GM23248 (cell line): ENCODE data around the gene SERBP1. TPM values are rescaled to one million over a fixed set of nuclear protein-coding genes. Genes with fewer than 3 reads are reported as not detected.

Source experiments
- DNase-seq: peaks from one replicate; pipeline ENCODE4 v3.0.0-alpha.2; 2015
- H2AFZ ChIP-seq: fragments of 200-600 bp; sonication (generic); 2 replicates; pipeline ENCODE4 v1.6.1; 2016; ENCODE audit warnings: antibody characterized with exemption
- H3F3A ChIP-seq: fragments of 200-600 bp; sonication (generic); 2 replicates; pipeline ENCODE4 v1.6.1; 2016; ENCODE audit warnings: mild to moderate bottlenecking, antibody characterized with exemption, mixed run types; ENCODE audit not compliant: insufficient read depth
- H3K27ac ChIP-seq: fragments of 200-600 bp; sonication (generic); 2 replicates; pipeline ENCODE4 v1.5.1; 2016; ENCODE audit warnings: mild to moderate bottlenecking
- H3K27me3 ChIP-seq: fragments of 200-600 bp; sonication (generic); replicated peaks from 2 replicates; pipeline ENCODE4 v1.6.1; 2016; ENCODE audit warnings: mild to moderate bottlenecking; ENCODE audit not compliant: insufficient read depth
- H3K36me3 ChIP-seq: fragments of 200-600 bp; sonication (generic); 2 replicates; pipeline ENCODE4 v1.6.1; 2016; ENCODE audit warnings: low read depth, mild to moderate bottlenecking
- H3K4me1 ChIP-seq: fragments of 200-600 bp; sonication (generic); 2 replicates; pipeline ENCODE4 v1.6.1; 2016; ENCODE audit warnings: mild to moderate bottlenecking; ENCODE audit not compliant: insufficient read depth
- H3K4me2 ChIP-seq: fragments of 200-600 bp; sonication (generic); one replicate; pipeline ENCODE4 v1.6.1; 2016; ENCODE audit warnings: mild to moderate bottlenecking; ENCODE audit not compliant: unreplicated experiment
- H3K4me3 ChIP-seq: fragments of 200-600 bp; sonication (generic); 2 replicates; pipeline ENCODE4 v1.5.1; 2016; ENCODE audit warnings: mild to moderate bottlenecking
- H3K79me2 ChIP-seq: fragments of 200-600 bp; sonication (generic); 2 replicates; pipeline ENCODE4 v1.6.1; 2016; ENCODE audit warnings: mild to moderate bottlenecking; ENCODE audit not compliant: insufficient read depth
- H3K9ac ChIP-seq: fragments of 200-600 bp; sonication (generic); 2 replicates; pipeline ENCODE4 v1.6.1; 2016; ENCODE audit warnings: mild to moderate bottlenecking
- H3K9me2 ChIP-seq: fragments of 200-600 bp; sonication (generic); 2 replicates; pipeline ENCODE4 v1.6.1; 2016; ENCODE audit warnings: mixed run types, mild to moderate bottlenecking, moderate library complexity; ENCODE audit not compliant: insufficient read depth
- H3K9me3 ChIP-seq: fragments of 200-600 bp; sonication (generic); one replicate; pipeline ENCODE4 v1.6.1; 2017; ENCODE audit warnings: low read depth
- H4K20me1 ChIP-seq: fragments of 200-600 bp; sonication (generic); 2 replicates; pipeline ENCODE4 v1.6.0; 2016; ENCODE audit not compliant: insufficient read depth
- EZH2 ChIP-seq: fragments of 200-600 bp; sonication (generic); IDR thresholded peaks from 2 replicates; pipeline ENCODE4 v1.6.1; 2018; ENCODE audit warnings: antibody characterized with exemption, mild to moderate bottlenecking; ENCODE audit not compliant: insufficient read depth, poor library complexity, severe bottlenecking
- EZH2phosphoT487 ChIP-seq: fragments of 200-600 bp; sonication (generic); IDR thresholded peaks from 2 replicates; pipeline ENCODE4 v1.6.1; 2018; ENCODE audit warnings: antibody characterized with exemption, moderate library complexity, mild to moderate bottlenecking, low read depth; ENCODE audit not compliant: insufficient read depth
- WGBS, 2 experiments: methylation state at CpG; one replicate each; pipeline ENCODE4 v1.1.6; 2015 to 2017; ENCODE audit warnings: low lambda C conversion rate in 2 of 2, low coverage in 1 of 2; ENCODE audit errors: missing lambda C conversion rate in 2 of 2; 5-methylcytosine and 5-hydroxymethylcytosine counted together
- in situ Hi-C: fragments of 300-500 bp; cut with MboI; formaldehyde crosslinking; loops from 2 replicates; pipeline ENCODE4 v1.15.0; 2020
- polyA plus RNA-seq: library from polyadenylated mRNA; unstranded; fragments of >200 nt; fragmentation: Nextera tagmentation; extraction: Ambion mirVana; gene quantifications from 2 replicates; pipeline ENCODE4 v1.2.1, GENCODE V29; 2016
- total RNA-seq: library from RNA; depleted of rRNA; stranded (reverse); fragments of >200 nt; shearing (Covaris generic); gene quantifications from 2 replicates; pipeline ENCODE4 v1.2.3, GENCODE V29; 2014

The SERBP1 gene
- total and polyA plus RNA-seq, 2 experiments from 2014 or later: 156 to 204 TPM

DNA sequence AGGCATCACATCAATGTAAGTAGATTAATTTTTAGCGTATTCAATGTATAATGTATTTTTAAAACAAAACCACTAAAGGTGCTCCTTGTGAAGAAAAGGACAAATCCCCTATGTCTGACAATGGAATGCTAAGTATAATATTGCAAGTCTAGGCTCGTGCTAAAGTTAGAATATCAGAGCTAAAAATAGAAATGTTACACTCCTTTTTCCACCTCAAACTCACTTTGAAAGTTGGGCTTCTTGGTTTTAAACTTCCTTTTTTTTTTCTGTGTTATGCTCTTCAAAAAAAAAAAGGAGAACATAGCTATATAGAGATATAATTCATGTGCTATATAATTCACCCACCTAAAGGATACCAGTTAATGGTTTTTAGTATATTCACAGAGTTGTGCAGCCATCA is 3.6 kb upstream of the SERBP1 start:
- no peak overlapping the region for H3K4me3 ChIP-seq
- H3K4me2 ChIP-seq: no peak overlapping the region
- H4K20me1 ChIP-seq: peaks cover 6% of the 10 kb centered on the region; the same call in 1 of the 2 replicates
- H3K9me2 ChIP-seq: no peaks in the 10 kb centered on the region
- H3K79me2 ChIP-seq: peaks cover 14% of the 10 kb centered on the region
- H3K27ac ChIP-seq: no peak overlapping the region
- H3K27me3 ChIP-seq: no peaks in the 10 kb centered on the region
- TF ChIP-seq EZH2: no peak
- no peak for TF ChIP-seq EZH2phosphoT487
- in situ Hi-C loops: no loop called here
- H2AFZ ChIP-seq: no peak overlapping the region
- 91 to 98% methylated on average over 2 of the region's 2 CpGs for WGBS, 2 experiments
- 0 out of 2 replicates have a peak, but pooled peaks cover 8% of the 10 kb centered on the region for H3K4me1 ChIP-seq
- DNase-seq: no peak
- H3K9ac ChIP-seq: no peak overlapping the region
- H3F3A ChIP-seq: no peaks in the 10 kb centered on the region; the same call in 1 of the 2 replicates
- no peaks in the 10 kb centered on the region for H3K36me3 ChIP-seq
- H3K9me3 ChIP-seq: no peaks in the 10 kb centered on the region

GRCh38 chr1:67432745-67433144 is 2.5 kb upstream of the SERBP1 start:
- H3K27ac ChIP-seq: no peak overlapping the region
- H3K9ac ChIP-seq: no peak overlapping the region
- no peaks in the 10 kb centered on the region for H3K9me3 ChIP-seq
- WGBS, 2 experiments: 94 to 100% methylated on average over 1 of the region's 1 CpG
- H3K4me2 ChIP-seq: no peak overlapping the region
- DNase-seq: no peak
- no peaks in the 10 kb centered on the region for H3K9me2 ChIP-seq
- H4K20me1 ChIP-seq: peaks cover 17% of the 10 kb centered on the region; the same call in 1 of the 2 replicates
- TF ChIP-seq EZH2phosphoT487 (no peak), EZH2 (no peak)
- no peaks in the 10 kb centered on the region for H3K36me3 ChIP-seq
- in situ Hi-C loops: no loop called here
- H3F3A ChIP-seq: no peaks in the 10 kb centered on the region; the same call in 1 of the 2 replicates
- H3K79me2 ChIP-seq: peaks cover 25% of the 10 kb centered on the region
- H3K4me1 ChIP-seq: 0 out of 2 replicates have a peak, but pooled peaks cover 9% of the 10 kb centered on the region
- no peaks in the 10 kb centered on the region for H3K27me3 ChIP-seq
- H2AFZ ChIP-seq: 0 out of 2 replicates have a peak overlapping the region, but pooled peaks have one; percentile 1
- no peak overlapping the region for H3K4me3 ChIP-seq

DNA sequence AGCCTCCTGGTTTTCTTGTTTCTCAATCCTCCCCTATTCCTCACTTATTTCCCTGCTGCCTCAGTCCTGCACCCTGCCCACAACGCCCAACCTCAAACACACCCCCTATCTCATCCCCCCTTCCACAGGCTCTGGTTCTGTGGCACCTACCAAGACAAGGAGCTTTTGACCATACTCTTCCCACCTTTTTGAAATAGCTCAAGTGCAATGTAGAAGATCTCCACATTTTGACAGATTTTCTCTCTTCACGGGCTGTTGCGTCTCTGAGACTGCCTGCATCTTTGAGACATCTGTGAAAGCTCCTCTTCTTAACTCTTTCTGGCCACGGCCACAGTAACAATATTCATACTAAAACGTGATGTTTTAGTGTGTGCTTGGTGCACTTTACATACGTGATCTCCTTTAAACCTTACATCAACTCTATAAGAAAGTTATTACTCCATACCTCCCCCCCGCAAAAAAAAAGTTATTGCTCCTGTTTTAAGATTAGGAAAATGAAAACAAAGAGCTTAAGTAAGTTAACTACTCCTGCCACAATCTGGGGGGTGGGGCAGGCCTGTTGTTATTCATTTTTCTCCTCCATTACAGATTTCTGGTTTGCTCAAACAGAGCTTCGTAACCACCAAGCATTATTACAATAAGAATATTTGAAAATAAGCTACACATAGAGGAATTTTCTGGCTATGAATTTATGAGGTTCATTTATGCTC is 1.8 kb upstream of the SERBP1 start:
- H3K27me3 ChIP-seq: no peaks in the 10 kb centered on the region
- H3K4me2 ChIP-seq: peak overlapping the region; percentile 95
- 19 to 23% methylated on average over 8 of the region's 8 CpGs for WGBS, 2 experiments
- H3F3A ChIP-seq: no peaks in the 10 kb centered on the region; the same call in 1 of the 2 replicates
- no peak overlapping the region for H3K27ac ChIP-seq
- peaks cover 32% of the 10 kb centered on the region for H3K79me2 ChIP-seq
- TF ChIP-seq EZH2 (no peak), EZH2phosphoT487 (no peak)
- peak overlapping the region; percentile 100 for H2AFZ ChIP-seq
- peak overlapping the region; percentile 89 for H3K9ac ChIP-seq
- H4K20me1 ChIP-seq: peaks cover 23% of the 10 kb centered on the region
- H3K9me2 ChIP-seq: no peaks in the 10 kb centered on the region
- DNase-seq: peak; percentile 48
- peak overlapping the region; percentile 96 for H3K4me3 ChIP-seq
- in situ Hi-C loops: no loop called here
- peaks cover 16% of the 10 kb centered on the region; the same call in 1 of the 2 replicates for H3K4me1 ChIP-seq
- H3K36me3 ChIP-seq: no peaks in the 10 kb centered on the region
- no peaks in the 10 kb centered on the region for H3K9me3 ChIP-seq

- Histone ChIP-seq H3K9me3 (no peaks in the 10 kb centered on the region), H3K27ac (peak overlapping the region; percentile 66), H3K27me3 (no peaks in the 10 kb centered on the region), H3K9ac (peak overlapping the region; percentile 89), H4K20me1 (peaks cover 26% of the 10 kb centered on the region), H3F3A (no peaks in the 10 kb centered on the region; the same call in 1 of the 2 replicates), H3K4me2 (peak overlapping the region; percentile 95), H3K4me1 (peaks cover 19% of the 10 kb centered on the region; the same call in 1 of the 2 replicates), H3K4me3 (peak overlapping the region; percentile 96), H2AFZ (peak overlapping the region; percentile 100), H3K79me2 (peaks cover 39% of the 10 kb centered on the region), H3K36me3 (0 out of 2 replicates have a peak, but pooled peaks cover under 1% of the 10 kb centered on the region), H3K9me2 (no peaks in the 10 kb centered on the region)
- no peak for DNase-seq
- no peak for TF ChIP-seq EZH2phosphoT487
- no peak for TF ChIP-seq EZH2
- in situ Hi-C loops: no loop called here
- WGBS, 2 experiments: 2% methylated on average over 12 of the region's 12 CpGs
Measured at GRCh38 chr1:67431156-67431765, 1.1 kb upstream of the SERBP1 start.
